Mesenchymal stem cell (in vitro differentiated cells and primary cell): Measurements from ENCODE around the gene ASCC1.

Experiments
- DNase-seq: peaks from one replicate; pipeline ENCODE4 v3.0.0-alpha.2; 2013
- H2AFZ ChIP-seq: one replicate; pipeline ENCODE4 v1.6.1; 2013; ENCODE audit warnings: low read depth, mild to moderate bottlenecking, control low read depth, inconsistent platforms, low read length, moderate library complexity
- H2AK5ac ChIP-seq: 2 replicates; pipeline ENCODE4 v1.6.1; 2013; ENCODE audit warnings: low read length, moderate library complexity, mild to moderate bottlenecking, inconsistent platforms; ENCODE audit not compliant: severe bottlenecking
- H2BK120ac ChIP-seq: one replicate; pipeline ENCODE4 v1.6.1; 2013; ENCODE audit warnings: low read depth, mild to moderate bottlenecking, inconsistent platforms, low read length, moderate library complexity
- H2BK12ac ChIP-seq, 2 experiments: one replicate each; pipeline ENCODE4 v1.6.1; 2013; ENCODE audit warnings: inconsistent platforms in 2 of 2, low read length in 2 of 2, mild to moderate bottlenecking in 2 of 2, moderate library complexity in 2 of 2, control low read depth in 1 of 2
- H2BK15ac ChIP-seq: one replicate; pipeline ENCODE4 v1.6.1; 2013; ENCODE audit warnings: mild to moderate bottlenecking, low read depth, inconsistent platforms; ENCODE audit not compliant: poor library complexity, severe bottlenecking
- H2BK5ac ChIP-seq: 2 replicates; pipeline ENCODE4 v1.6.1; 2013; ENCODE audit warnings: low read depth, mild to moderate bottlenecking, low read length, control low read depth, inconsistent platforms; ENCODE audit not compliant: poor library complexity, severe bottlenecking
- H3K14ac ChIP-seq, 2 experiments: one replicate each; pipeline ENCODE4 v1.6.1; 2013; ENCODE audit warnings: inconsistent platforms in 2 of 2, low read length in 2 of 2, control low read depth in 1 of 2, mild to moderate bottlenecking in 1 of 2, moderate library complexity in 1 of 2
- H3K18ac ChIP-seq, 2 experiments: one replicate each; pipeline ENCODE4 v1.6.1; 2013; ENCODE audit warnings: inconsistent platforms in 2 of 2, low read length in 2 of 2, control low read depth in 1 of 2, low read depth in 1 of 2, mild to moderate bottlenecking in 1 of 2
- H3K23ac ChIP-seq, 2 experiments: one replicate each; pipeline ENCODE4 v1.6.1; 2013; ENCODE audit warnings: inconsistent platforms in 2 of 2, low read length in 2 of 2, mild to moderate bottlenecking in 2 of 2, moderate library complexity in 2 of 2, control low read depth in 1 of 2
- H3K27ac ChIP-seq: 2 replicates; pipeline ENCODE4 v1.5.1; 2013; ENCODE audit warnings: mild to moderate bottlenecking, moderate library complexity, low read length, control low read depth, inconsistent platforms; ENCODE audit not compliant: poor library complexity, severe bottlenecking
- H3K27me3 ChIP-seq, 2 experiments: 2 replicates each; pipeline versions ENCODE4 v1.6.1 to v1.7.0; 2013; ENCODE audit warnings: low read length in 2 of 2, mild to moderate bottlenecking in 2 of 2, moderate library complexity in 2 of 2, control low read depth in 1 of 2, inconsistent platforms in 1 of 2; ENCODE audit not compliant: control insufficient read depth in 1 of 2, insufficient read depth in 1 of 2
- H3K36me3 ChIP-seq, 2 experiments: 2 replicates each; pipeline versions ENCODE4 v1.6.1 to v1.7.0; 2013; ENCODE audit warnings: low read length in 2 of 2, control low read depth in 1 of 2, inconsistent platforms in 1 of 2, low read depth in 1 of 2, mild to moderate bottlenecking in 1 of 2; ENCODE audit not compliant: insufficient read depth in 2 of 2, control insufficient read depth in 1 of 2
- H3K4ac ChIP-seq, 2 experiments: one replicate each; pipeline ENCODE4 v1.6.1; 2013; ENCODE audit warnings: inconsistent platforms in 2 of 2, low read length in 2 of 2, mild to moderate bottlenecking in 2 of 2, moderate library complexity in 2 of 2, control low read depth in 1 of 2, low read depth in 1 of 2
- H3K4me1 ChIP-seq: 2 replicates; pipeline ENCODE4 v1.6.1; 2013; ENCODE audit warnings: low read depth, low read length, control low read depth; ENCODE audit not compliant: control insufficient read depth, insufficient read depth
- H3K4me2 ChIP-seq: 2 replicates; pipeline ENCODE4 v1.6.1; 2013; ENCODE audit warnings: low read length, mild to moderate bottlenecking, inconsistent platforms; ENCODE audit not compliant: poor library complexity, severe bottlenecking
- H3K4me3 ChIP-seq, 2 experiments: 2 replicates each; pipeline versions ENCODE4 v1.5.1 to v1.7.0; 2013; ENCODE audit warnings: low read length in 2 of 2, mild to moderate bottlenecking in 2 of 2, control low read depth in 1 of 2, low read depth in 1 of 2; ENCODE audit not compliant: insufficient read depth in 1 of 2
- H3K79me1 ChIP-seq: replicated peaks from 2 replicates; pipeline ENCODE4 v1.6.1; 2013; ENCODE audit warnings: mild to moderate bottlenecking, control low read depth, low read length, inconsistent platforms; ENCODE audit not compliant: poor library complexity, severe bottlenecking
- H3K9ac ChIP-seq: 2 replicates; pipeline ENCODE4 v1.7.0; 2013; ENCODE audit warnings: mild to moderate bottlenecking, low read length, moderate library complexity
- H3K9me3 ChIP-seq: 2 replicates; pipeline ENCODE4 v1.7.0; 2013; ENCODE audit warnings: mild to moderate bottlenecking, low read length; ENCODE audit not compliant: control insufficient read depth
- H4K8ac ChIP-seq: one replicate; pipeline ENCODE4 v1.6.1; 2013; ENCODE audit warnings: inconsistent platforms, mild to moderate bottlenecking, low read length, moderate library complexity
- H4K91ac ChIP-seq: one replicate; pipeline ENCODE4 v1.6.1; 2013; ENCODE audit warnings: mild to moderate bottlenecking, low read length, inconsistent platforms
- WGBS: methylation state at CpG from one replicate; pipeline ENCODE4 v1.1.7; 2013; ENCODE audit warnings: mixed read lengths; 5-methylcytosine and 5-hydroxymethylcytosine counted together

The ASCC1 gene

DNA sequence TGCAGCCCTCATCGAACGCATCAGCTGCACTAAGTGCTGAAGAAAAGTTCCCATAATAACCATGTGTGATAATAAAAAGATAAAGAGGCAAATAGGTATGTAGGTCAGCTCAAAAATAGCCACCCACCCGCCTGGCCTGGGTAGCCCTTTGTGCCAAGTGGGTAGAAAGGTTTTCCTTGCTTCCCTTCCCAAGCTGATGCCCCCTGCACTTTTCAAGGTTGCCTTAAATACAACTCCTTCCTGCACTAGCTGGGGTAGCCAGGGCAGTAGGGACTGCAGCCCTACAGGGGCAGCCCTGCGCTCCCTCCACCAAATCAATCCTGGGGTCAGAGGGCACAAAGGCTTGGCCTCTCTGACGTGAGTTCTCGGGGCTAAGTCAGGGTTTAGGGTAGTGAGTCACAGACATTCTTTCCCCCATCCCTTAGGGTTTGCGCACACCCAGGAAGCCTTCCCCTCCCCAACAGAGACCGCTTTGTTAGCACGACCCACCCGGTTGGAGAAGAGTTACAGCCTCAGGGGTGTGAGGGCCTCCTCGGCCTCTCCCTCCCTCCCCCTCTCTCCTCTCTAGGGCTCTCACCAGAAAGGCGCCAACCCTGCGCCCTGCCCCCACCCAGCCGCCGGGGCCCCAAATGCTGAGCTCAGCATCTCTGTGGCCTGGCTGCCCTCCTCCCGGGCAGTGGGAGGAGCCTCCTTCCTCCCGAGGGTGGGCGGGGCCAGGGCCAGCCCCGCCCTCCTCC, 44.3 kb upstream of the ASCC1 start:
- peak overlapping the region; percentile 99 for H4K91ac ChIP-seq
- peak overlapping the region; percentile 30 for H2AFZ ChIP-seq
- DNase-seq, result peak; percentile 90
- peak overlapping the region; percentile 83 for H3K27ac ChIP-seq
- no peaks in the 10 kb centered on the region for H3K9me3 ChIP-seq
- peak overlapping the region; percentile 82 for H2BK5ac ChIP-seq
- H3K4me2 ChIP-seq, result peak overlapping the region; percentile 99
- no peaks in the 10 kb centered on the region for H3K27me3 ChIP-seq
- H2BK120ac ChIP-seq, result peak overlapping the region; percentile 75
- peak overlapping the region in 1 of 2 experiments; percentile 92 for H3K23ac ChIP-seq
- H3K4ac ChIP-seq, result peak overlapping the region; percentile 98 to 99
- H4K8ac ChIP-seq, result peak overlapping the region; percentile 87
- H2AK5ac ChIP-seq, result peak overlapping the region; percentile 88
- H3K4me3 ChIP-seq, result peak overlapping the region; percentile 77 to 82
- peak overlapping the region; percentile 66 for H2BK15ac ChIP-seq
- WGBS, result 11% methylated on average over 15 of the region's 19 CpGs
- peak overlapping the region; percentile 96 to 100 for H2BK12ac ChIP-seq
- peak overlapping the region in 1 of 2 experiments; percentile 94 for H3K14ac ChIP-seq
- H3K18ac ChIP-seq, result peak overlapping the region; percentile 99 to 100
- no peaks in the 10 kb centered on the region for H3K36me3 ChIP-seq
- H3K79me1 ChIP-seq, result no peaks in the 10 kb centered on the region
- peak overlapping the region; percentile 88 for H3K9ac ChIP-seq
- H3K4me1 ChIP-seq, result peaks cover 16% of the 10 kb centered on the region

DNA sequence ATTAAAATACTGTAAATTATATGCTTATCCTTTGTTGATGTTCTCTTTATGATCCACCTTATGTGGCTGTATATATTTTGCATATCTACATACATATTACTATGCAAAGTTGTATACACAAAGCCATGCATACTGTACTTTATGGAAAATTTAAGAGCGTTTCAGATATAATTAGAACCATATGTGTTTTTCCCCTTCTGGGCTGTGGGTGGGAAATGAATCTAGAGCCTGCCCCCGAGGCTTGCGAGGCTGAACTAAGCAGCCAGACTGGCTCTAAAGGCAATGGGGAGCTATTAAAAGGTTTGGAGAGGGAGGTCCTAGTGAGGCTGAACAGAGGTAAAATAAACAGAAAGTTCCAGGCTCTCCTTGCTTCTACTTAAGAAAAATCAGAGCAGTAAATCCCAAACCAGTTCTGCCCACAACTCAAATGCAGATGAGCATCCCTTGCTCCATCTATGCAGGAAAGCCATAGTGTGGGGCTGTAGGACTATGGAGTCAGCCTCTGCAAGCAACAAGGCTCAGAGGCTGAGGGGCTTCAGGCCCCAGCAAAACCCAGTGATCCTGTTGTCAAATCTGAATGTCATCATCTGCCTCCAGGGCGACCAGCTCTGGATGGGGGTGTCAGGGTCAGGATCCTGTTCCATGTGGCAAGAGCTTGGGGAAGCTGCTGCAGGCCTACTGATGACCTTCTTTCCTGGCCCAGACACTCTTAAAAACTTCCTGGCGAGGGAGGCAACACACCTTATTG, 43.6 kb upstream of the ASCC1 start:
- no peak overlapping the region for H2BK5ac ChIP-seq
- no peaks in the 10 kb centered on the region for H3K9me3 ChIP-seq
- peak overlapping the region; percentile 97 to 99 for H3K18ac ChIP-seq
- DNase-seq, result peak; percentile 70
- peak overlapping the region in 1 of 2 experiments; percentile 94 for H3K14ac ChIP-seq
- H3K27ac ChIP-seq, result peak overlapping the region; percentile 79
- peak overlapping the region; percentile 85 for H2AK5ac ChIP-seq
- peak overlapping the region; percentile 75 for H2BK120ac ChIP-seq
- H3K9ac ChIP-seq, result peak overlapping the region; percentile 65
- H2BK15ac ChIP-seq, result peak overlapping the region; percentile 66
- no peaks in the 10 kb centered on the region for H3K36me3 ChIP-seq
- WGBS, result 31% methylated on average over 5 of the region's 5 CpGs
- H3K4me2 ChIP-seq, result no peak overlapping the region
- H3K4ac ChIP-seq, result peak overlapping the region; percentile 98 to 99
- no peaks in the 10 kb centered on the region for H3K79me1 ChIP-seq
- no peak overlapping the region for H3K4me3 ChIP-seq
- H4K91ac ChIP-seq, result peak overlapping the region; percentile 99
- peak overlapping the region in 1 of 2 experiments; percentile 94 for H3K23ac ChIP-seq
- H2BK12ac ChIP-seq, result peak overlapping the region; percentile 96 to 100
- no peaks in the 10 kb centered on the region for H3K27me3 ChIP-seq
- H4K8ac ChIP-seq, result peak overlapping the region; percentile 41
- H2AFZ ChIP-seq, result no peak overlapping the region
- peaks cover 22% of the 10 kb centered on the region for H3K4me1 ChIP-seq

DNA sequence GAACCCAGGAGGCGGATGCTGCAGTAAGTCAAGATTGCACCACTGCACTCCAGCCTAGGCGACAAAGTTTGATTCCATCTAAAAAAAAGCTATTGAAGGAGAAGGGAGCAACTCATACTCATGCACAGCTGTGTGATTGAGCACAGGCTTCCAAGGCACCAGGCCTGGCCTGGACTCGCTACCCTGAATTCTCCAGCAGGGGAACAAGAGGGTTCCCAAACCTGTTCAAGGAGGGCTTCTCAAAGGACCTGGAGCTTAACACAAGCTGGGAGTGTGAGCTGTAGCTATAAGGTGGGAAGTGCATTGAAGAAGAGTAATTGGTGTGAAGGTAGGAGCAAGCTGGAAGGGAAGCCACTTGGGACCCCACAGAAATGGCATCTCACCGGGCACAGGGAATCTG, 42.5 kb upstream of the ASCC1 start:
- 100% methylated on average over 4 of the region's 4 CpGs for WGBS
- Histone ChIP-seq H3K4me1 (peaks cover 19% of the 10 kb centered on the region), H2BK12ac (peak overlapping the region; percentile 29 to 95), H2BK5ac (no peak overlapping the region), H2AK5ac (peak overlapping the region; percentile 78), H3K18ac (peak overlapping the region; percentile 28 to 57), H4K91ac (peak overlapping the region; percentile 77), H3K23ac (no peak overlapping the region), H3K4me3 (no peak overlapping the region), H4K8ac (peak overlapping the region; percentile 27), H3K27me3 (no peaks in the 10 kb centered on the region), H3K9me3 (no peaks in the 10 kb centered on the region), H3K14ac (peak overlapping the region in 1 of 2 experiments; percentile 57), H3K79me1 (no peaks in the 10 kb centered on the region), H3K4ac (peak overlapping the region; percentile 49 to 93), H3K9ac (no peak overlapping the region), H2AFZ (no peak overlapping the region), H2BK15ac (peak overlapping the region; percentile 60), H3K36me3 (no peaks in the 10 kb centered on the region), H2BK120ac (no peak overlapping the region), H3K27ac (no peak overlapping the region), H3K4me2 (no peak overlapping the region)
- no peak for DNase-seq
